ACC112 (cell line): Measurements from ENCODE around the gene CSF1.

Experiments
- H2AFZ ChIP-seq: fragments of 200-600 bp; sonication (generic); one replicate; pipeline ENCODE4 v1.6.0; 2017; ENCODE audit warnings: antibody characterized with exemption, low read length; ENCODE audit not compliant: unreplicated experiment
- H3K27ac ChIP-seq: fragments of 200-600 bp; sonication (generic); 2 replicates; pipeline ENCODE4 v1.5.1; 2014; ENCODE audit warnings: low read depth, mild to moderate bottlenecking, antibody characterized with exemption, low read length, moderate library complexity
- H3K27me3 ChIP-seq: fragments of 200-600 bp; sonication (generic); 2 replicates; pipeline ENCODE4 v1.6.1; 2014; ENCODE audit warnings: mild to moderate bottlenecking, antibody characterized with exemption, low read length, moderate library complexity, mixed read lengths; ENCODE audit not compliant: insufficient read depth
- H3K36me3 ChIP-seq: fragments of 200-600 bp; sonication (generic); 2 replicates; pipeline ENCODE4 v1.6.1; 2016; ENCODE audit warnings: mild to moderate bottlenecking, antibody characterized with exemption, low read length, moderate library complexity, mixed read lengths; ENCODE audit not compliant: insufficient read depth
- H3K4me1 ChIP-seq: fragments of 200-600 bp; sonication (generic); one replicate; pipeline ENCODE4 v1.6.1; 2016; ENCODE audit warnings: low read length, mixed read lengths; ENCODE audit not compliant: insufficient read depth, unreplicated experiment, control insufficient read depth
- H3K4me3 ChIP-seq: fragments of 200-600 bp; sonication (generic); 2 replicates; pipeline ENCODE4 v1.5.1; 2014; ENCODE audit warnings: mild to moderate bottlenecking, low read depth, low read length
- H3K79me2 ChIP-seq: fragments of 200-600 bp; sonication (generic); one replicate; pipeline ENCODE4 v1.6.0; 2016; ENCODE audit warnings: low read length; ENCODE audit not compliant: control insufficient read depth, unreplicated experiment, insufficient read depth

Gene CSF1

GRCh38 chr1:109969146-109969829 is 58.6 kb downstream of the CSF1 start:
- peak overlapping the region; percentile 54 for H2AFZ ChIP-seq
- H3K36me3 ChIP-seq: 0 out of 2 replicates have a peak, but pooled peaks cover 4% of the 10 kb centered on the region
- peaks cover 21% of the 10 kb centered on the region for H3K4me1 ChIP-seq
- no peaks in the 10 kb centered on the region for H3K79me2 ChIP-seq
- H3K27me3 ChIP-seq: no peaks in the 10 kb centered on the region
- peak overlapping the region; percentile 43 for H3K27ac ChIP-seq
- no peak overlapping the region for H3K4me3 ChIP-seq

DNA sequence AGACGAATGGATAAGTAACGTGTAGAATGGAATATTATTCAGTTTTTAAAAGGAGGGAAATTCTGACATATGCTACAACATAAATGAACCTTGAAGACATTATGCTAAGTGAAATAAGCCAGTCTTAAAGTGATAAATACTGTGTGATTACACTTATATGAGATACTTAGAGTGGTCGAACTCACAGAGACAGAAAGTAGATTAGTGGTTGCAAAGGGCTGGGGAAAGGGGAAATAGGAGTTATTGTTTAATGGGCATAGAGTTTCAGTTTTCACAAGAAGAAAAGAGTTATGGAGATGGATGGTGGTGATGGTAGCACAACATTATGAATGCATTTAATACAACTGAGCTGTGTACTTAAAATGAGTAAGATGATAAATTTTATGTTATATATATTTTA is 59.3 kb downstream of the CSF1 start:
- Histone ChIP-seq H3K27me3 (no peaks in the 10 kb centered on the region), H3K4me1 (peaks cover 27% of the 10 kb centered on the region), H2AFZ (no peak overlapping the region), H3K27ac (no peak overlapping the region), H3K4me3 (no peak overlapping the region), H3K79me2 (no peaks in the 10 kb centered on the region), H3K36me3 (0 out of 2 replicates have a peak, but pooled peaks cover 4% of the 10 kb centered on the region)

- Histone ChIP-seq H3K27me3 (no peaks in the 10 kb centered on the region), H3K79me2 (no peaks in the 10 kb centered on the region), H3K36me3 (no peaks in the 10 kb centered on the region), H2AFZ (no peak overlapping the region), H3K4me3 (no peak overlapping the region), H3K4me1 (peaks cover 42% of the 10 kb centered on the region), H3K27ac (no peak overlapping the region)
These were observed 60.9 kb downstream of the CSF1 start for GRCh38 chr1:109971559-109971958.

DNA sequence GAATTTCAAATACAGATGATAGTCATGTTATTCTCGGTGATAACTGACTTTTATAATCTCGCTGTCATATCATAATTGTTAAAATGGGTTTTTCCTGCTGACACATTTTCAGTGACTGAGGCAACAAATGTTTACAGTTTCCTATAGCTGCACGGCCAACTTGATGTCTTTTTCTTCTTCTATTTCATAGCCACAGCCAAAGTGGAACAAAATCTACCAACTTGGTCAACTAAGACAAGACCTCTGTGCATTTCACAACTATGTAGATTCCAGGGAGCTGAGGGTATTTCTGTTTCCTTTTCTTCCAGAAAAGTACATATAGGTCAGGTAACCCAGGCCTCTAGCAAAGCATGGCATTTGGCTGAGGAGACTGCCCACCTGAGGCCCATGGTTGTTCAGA is 63.5 kb downstream of the CSF1 start:
- Histone ChIP-seq H3K79me2 (no peaks in the 10 kb centered on the region), H3K4me3 (no peak overlapping the region), H3K27me3 (no peaks in the 10 kb centered on the region), H3K36me3 (no peaks in the 10 kb centered on the region), H3K4me1 (peaks cover 44% of the 10 kb centered on the region), H2AFZ (no peak overlapping the region), H3K27ac (no peak overlapping the region)

DNA sequence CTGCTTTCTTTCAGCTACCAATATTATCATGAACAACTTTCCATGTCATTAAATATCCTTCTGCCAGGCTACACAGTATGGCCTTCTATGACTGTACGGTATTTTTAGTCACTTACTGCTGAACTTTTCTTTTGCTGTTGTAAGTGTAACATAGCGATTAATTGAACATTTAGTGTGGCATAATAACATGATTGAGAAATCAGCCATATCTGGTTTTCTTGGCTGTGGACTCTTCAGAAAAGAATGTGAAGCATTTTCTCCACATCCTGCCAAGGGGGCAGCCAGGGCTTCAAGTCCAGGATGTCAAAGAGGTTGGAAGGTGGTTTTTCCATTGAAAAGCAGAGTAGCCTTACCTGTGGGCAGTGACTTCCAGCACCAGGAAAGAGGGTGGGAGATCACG is 65.1 kb downstream of the CSF1 start:
- Histone ChIP-seq H2AFZ (no peak overlapping the region), H3K79me2 (no peaks in the 10 kb centered on the region), H3K4me3 (0 out of 2 replicates have a peak overlapping the region, but pooled peaks have one; percentile 6), H3K36me3 (no peaks in the 10 kb centered on the region), H3K27ac (peak overlapping the region; percentile 56), H3K27me3 (no peaks in the 10 kb centered on the region), H3K4me1 (peaks cover 52% of the 10 kb centered on the region)

DNA sequence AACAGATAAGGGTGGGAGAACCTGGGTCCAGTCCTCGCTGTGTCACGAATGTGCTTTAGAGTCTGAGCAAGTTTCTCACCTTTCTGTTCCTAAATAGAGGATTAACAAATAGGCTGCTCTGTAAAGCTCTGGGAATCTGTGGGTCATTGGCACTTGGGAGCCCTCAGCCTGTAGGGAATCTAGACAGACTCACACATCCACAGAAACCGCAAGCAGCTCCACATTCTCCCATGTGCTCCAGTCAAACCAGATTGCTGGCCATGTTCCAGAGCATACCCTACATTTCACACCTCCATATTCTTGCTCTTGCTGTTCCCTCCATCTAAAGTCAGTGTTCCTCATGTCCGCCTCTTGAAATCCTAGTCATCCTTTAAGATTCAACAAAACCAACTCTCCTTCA is 66.1 kb downstream of the CSF1 start:
- Histone ChIP-seq H2AFZ (no peak overlapping the region), H3K79me2 (no peaks in the 10 kb centered on the region), H3K4me3 (no peak overlapping the region), H3K36me3 (no peaks in the 10 kb centered on the region), H3K4me1 (peaks cover 56% of the 10 kb centered on the region), H3K27me3 (no peaks in the 10 kb centered on the region), H3K27ac (no peak overlapping the region)

- Histone ChIP-seq H3K79me2 (no peaks in the 10 kb centered on the region), H2AFZ (no peak overlapping the region), H3K36me3 (no peaks in the 10 kb centered on the region), H3K27me3 (no peaks in the 10 kb centered on the region), H3K4me1 (peaks cover 56% of the 10 kb centered on the region), H3K27ac (no peak overlapping the region), H3K4me3 (no peak overlapping the region)
These were observed 66.6 kb downstream of the CSF1 start for GRCh38 chr1:109977225-109977624.

- Histone ChIP-seq H3K36me3 (no peaks in the 10 kb centered on the region), H2AFZ (no peak overlapping the region), H3K4me1 (peaks cover 56% of the 10 kb centered on the region)
These were observed 67.2 kb downstream of the CSF1 start for GRCh38 chr1:109977657-109978378.

GRCh38 chr1:109978761-109979488 is 68.3 kb downstream of the CSF1 start:
- Histone ChIP-seq H3K4me1 (peaks cover 61% of the 10 kb centered on the region), H3K79me2 (no peaks in the 10 kb centered on the region), H3K36me3 (no peaks in the 10 kb centered on the region), H3K27me3 (no peaks in the 10 kb centered on the region), H2AFZ (peak overlapping the region; percentile 48), H3K27ac (peak overlapping the region; percentile 82), H3K4me3 (no peak overlapping the region)

More at GRCh38 chr1:109977657-109978378, 67.2 kb downstream of the CSF1 start:
- Histone ChIP-seq H3K27ac (no peak overlapping the region), H3K79me2 (no peaks in the 10 kb centered on the region), H3K27me3 (no peaks in the 10 kb centered on the region), H3K4me3 (no peak overlapping the region)

GRCh38 chr1:109979489-109980091 is 68.9 kb downstream of the CSF1 start:
- H2AFZ ChIP-seq: peak overlapping the region; percentile 72
- H3K27ac ChIP-seq: peak overlapping the region; percentile 82
- peaks cover 58% of the 10 kb centered on the region for H3K4me1 ChIP-seq

More at GRCh38 chr1:109979489-109980091, 68.9 kb downstream of the CSF1 start:
- H3K4me3 ChIP-seq: peak overlapping the region; percentile 25; the same call in 1 of the 2 replicates
- H3K79me2 ChIP-seq: no peaks in the 10 kb centered on the region
- no peaks in the 10 kb centered on the region for H3K36me3 ChIP-seq
- H3K27me3 ChIP-seq: no peaks in the 10 kb centered on the region
